HK-2 (cell line): ENCODE measurements around the gene TRAPPC6A.

Experiments
- DNase-seq: peaks from one replicate; pipeline ENCODE4 v3.0.0-alpha.2; 2018; ENCODE audit not compliant: unreplicated experiment

Gene TRAPPC6A, protein sequence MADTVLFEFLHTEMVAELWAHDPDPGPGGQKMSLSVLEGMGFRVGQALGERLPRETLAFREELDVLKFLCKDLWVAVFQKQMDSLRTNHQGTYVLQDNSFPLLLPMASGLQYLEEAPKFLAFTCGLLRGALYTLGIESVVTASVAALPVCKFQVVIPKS

DNA sequence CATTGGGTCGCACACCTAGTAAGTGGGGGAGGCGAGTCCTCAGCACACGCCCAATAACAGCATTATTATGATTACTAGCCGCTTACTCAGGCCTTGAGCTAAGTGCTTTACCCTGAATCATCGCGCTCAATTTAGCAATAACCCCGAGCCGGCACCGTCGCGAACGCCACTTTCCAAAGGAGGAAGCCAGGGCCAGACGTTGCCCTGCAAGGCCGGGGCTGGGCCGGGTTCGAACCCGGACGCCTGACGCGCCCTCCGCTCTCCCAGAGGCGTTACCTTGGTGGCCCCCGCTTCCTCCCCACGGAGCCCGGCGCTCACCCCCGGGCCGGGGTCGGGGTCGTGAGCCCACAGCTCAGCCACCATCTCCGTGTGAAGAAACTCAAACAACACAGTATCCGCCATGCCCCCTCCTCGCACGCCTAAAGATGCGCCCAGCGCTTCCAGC lies at the start of gene TRAPPC6A:
TRAPPC6A (minus strand) TSS at position 421 of the 445 bp plus-strand sequence; CDS start at position 402, 19 bp downstream.
- DNase-seq = peak; percentile 83

DNA sequence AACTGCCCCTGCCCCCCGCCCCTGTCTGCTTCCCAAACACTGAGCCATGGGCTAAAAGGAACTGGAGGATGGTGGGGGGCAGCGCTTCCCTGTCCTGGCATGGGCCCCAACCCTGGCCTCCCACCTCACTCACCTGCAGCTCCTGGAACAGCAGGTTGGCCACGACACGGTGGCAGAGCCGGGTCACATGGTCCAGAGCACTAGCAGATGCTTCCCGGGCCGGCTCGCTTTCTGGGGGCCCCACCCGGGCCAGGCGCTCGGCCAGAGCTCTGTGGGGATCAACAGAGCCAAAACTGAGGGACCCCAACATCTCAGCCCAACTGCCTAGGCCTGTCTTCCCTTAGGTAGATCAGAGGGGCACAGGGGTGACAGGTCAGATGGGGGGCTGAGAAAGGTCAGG lies 46.6 kb upstream of the TRAPPC6A start:
- no peak for DNase-seq

DNA sequence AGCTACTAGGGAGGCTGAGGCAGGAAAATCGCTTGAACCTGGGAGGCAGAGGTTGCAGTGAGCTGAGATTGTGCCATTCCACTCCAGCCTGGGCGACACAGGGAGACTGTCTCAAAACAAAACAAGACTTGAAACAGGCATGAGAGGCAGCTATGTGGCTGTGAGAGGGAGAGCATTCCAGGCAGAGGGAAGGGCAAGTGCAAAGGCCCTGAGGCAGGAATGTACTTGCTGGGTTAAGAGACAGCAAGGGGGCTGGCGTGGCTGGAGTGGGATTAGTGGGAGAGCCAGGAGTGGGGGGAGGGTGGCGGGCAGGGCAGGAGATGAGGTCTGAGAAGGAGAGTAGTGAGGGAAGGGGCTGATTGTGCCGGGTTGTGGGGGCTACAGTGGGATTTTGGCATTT lies 45.8 kb upstream of the TRAPPC6A start:
- DNase-seq = no peak

DNA sequence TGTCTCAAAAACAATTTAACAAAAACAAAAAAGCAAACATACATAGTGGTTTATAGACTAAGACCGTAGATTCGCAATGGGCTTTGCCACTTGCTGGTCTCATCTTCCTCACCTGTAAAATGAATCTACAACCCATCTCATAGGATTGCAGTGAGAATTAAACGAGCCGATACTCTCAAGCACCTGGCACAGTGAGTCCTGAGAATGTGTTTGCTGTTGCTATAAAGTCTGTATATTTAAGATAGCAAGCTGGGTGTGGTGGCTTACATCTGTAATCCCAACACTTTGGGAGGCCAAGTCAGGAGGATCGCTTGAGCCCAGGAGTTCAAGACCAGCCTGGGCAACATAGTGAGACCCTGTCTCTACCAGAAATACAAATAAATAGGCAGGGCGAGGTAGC lies 44.7 kb upstream of the TRAPPC6A start:
- DNase-seq = no peak

DNA sequence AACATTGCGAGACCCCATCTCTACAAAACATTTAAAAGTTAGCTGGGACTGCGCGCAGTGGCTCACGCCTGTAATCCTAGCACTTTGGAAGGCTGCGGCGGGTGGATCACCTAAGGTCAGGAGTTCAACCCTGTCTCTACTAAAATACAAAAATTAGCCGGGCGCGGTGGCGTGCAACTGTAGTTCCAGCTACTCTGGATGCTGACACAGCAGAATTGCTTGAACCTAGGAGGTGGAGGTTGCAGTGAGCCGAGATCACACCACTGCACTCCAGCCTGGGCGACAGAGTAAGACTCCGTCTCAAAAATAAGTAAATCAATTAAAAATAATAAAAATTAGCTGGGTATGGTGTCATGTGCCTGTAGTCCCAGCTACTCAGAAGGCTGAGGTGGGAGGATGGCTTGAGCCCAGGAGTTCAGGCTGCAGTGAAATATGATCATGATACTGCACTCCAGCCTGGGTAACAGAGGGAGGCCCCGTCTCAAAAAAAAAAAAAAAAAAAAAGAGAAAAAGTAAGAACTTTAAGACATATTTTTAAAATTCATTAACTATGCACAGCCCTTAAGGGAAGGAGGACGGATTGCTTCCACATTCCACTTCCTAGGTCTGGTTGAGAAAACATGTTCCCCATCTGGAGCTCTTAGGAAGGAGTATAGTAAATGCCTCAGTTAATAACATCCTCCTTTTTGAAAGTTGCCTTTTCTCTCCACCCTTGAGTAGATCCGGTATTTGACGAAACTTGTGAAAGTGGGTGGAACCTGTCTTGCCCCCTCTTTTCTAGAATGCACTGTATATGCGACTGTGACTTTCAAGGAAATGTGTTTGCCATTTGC lies 41.1 kb upstream of the TRAPPC6A start:
- no peak for DNase-seq

DNA sequence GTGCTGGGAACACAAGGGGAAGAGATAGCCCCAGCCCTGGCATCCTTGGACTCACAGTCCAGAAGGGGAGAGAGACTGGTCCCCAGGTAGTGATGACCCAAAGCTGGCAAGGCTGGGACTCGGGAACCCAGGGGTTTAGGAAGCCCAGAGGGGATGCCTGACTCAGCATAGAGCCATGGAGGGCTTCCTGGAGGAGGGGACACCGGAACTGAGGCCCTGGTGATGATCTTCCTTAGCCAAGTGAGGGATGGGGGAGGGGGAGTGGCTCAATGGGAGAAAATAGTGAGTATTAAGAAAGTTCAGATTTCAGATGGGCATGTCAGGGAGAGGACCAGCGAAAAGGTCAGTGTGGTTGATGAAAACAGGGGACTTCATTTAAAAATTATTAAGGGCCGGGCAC lies 40.4 kb upstream of the TRAPPC6A start:
- no peak for DNase-seq

DNA sequence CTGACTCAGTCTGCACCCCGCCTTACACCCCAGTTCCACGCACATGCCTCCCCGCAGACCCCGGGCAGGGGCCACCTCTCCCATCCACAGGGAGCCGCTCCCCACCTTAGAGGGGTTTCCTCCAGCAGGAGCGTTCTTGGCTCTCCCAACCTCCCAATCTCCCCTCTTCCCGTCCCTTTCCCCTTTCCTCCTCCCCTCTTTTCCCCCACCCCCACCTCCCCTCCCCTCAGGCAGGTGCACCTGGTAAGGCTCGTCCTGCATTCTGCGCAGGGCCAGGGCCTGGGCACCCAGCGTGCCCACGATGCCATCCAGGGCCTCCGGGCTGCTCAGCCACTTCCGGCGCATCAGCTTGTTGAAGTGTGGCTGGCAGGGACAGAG lies 39.9 kb upstream of the TRAPPC6A start:
- DNase-seq = no peak

DNA sequence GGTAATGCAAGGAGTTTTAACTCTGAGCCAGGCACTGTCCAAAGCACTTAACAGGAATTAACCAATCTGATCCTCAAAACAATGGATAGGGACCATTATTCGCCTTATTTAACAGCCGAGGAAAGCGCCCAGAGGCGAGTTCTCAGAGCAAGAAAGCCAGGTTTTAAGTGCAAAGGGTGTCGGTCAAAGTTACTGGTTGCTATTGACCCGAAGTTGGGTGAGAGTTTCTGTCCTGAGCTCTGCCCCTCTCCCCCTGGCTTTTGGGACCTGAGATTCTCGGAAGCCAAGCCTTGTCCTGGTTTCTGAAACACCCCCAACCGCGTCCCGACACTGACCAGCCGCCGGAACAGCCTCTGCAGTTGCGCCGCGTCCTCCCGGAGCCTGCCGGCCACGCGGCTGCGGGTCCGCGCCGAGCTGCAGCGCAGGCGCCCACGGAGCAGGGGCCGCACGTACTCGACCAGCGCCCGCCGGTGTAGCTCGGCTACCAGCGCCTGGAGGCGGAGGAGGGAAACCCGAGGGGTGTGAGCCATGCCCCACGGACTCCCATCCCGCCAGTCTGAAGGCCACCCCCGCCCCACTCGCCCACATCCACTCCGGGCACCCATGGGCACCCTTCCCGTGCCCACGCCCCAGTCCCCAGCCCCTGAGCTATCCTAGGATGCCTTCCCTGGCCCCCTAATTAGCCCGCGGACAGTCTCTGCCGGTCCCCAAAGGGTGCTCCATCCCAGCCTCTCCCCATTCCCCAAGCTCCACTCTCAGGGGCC lies 39.3 kb upstream of the TRAPPC6A start:
- no peak for DNase-seq

DNA sequence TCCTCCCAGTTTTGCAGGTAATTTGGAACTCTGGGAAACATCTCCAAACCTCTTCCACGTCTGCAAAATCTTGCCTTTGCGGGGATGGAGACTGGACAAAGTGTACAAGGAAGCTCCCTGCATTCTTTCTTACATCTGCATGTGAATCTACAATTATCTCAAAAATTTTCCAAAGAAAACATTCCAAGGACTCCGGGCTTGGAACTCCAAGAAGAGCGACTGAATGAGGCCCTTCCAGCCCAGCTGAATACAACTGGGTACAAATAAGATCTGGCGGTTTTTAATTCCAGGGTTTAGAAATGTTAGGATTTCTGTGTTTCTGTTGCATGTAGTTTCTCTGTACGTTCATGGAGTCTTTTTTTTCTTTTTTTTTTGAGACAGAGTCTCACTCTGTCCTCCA lies 38.6 kb upstream of the TRAPPC6A start:
- DNase-seq = no peak

DNA sequence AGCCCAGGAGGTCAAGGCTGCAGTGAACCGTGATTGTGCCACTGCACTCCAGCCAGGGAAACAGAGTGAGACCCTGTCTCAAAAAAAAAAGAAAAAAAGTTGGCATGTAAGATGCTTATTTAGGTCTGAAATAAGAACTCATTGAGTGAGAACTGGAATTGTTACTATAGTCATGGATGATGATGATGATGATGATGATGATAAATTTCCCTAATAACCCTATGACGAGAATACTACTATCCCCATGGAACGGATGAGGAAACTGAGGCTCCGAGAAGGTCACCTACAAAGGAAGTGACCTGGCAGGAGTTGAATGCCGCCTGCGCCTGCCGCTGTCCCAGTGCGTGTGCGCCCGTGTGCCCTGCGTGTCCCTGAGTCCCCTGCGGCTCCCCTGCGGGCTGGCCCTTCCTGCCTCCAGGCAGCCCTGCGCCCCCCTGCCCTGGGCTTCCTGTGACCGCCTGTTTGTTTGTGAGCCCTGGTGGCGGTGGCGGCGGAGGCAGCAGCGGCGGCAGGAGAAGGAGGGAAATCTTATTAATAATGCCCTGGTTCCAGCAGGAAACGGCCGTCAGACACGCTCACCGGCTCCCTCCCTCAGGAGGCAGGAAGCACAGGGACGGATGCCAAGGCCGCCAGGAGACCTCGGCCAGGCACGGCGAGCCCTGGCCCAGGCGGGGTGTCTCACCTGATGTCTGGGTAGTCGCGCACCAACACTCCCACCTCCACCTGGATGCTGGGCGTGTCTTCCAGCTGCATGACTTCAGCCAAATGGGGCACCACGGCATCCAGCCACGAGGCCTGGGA lies 37.6 kb upstream of the TRAPPC6A start:
- DNase-seq = peak; percentile 37

DNA sequence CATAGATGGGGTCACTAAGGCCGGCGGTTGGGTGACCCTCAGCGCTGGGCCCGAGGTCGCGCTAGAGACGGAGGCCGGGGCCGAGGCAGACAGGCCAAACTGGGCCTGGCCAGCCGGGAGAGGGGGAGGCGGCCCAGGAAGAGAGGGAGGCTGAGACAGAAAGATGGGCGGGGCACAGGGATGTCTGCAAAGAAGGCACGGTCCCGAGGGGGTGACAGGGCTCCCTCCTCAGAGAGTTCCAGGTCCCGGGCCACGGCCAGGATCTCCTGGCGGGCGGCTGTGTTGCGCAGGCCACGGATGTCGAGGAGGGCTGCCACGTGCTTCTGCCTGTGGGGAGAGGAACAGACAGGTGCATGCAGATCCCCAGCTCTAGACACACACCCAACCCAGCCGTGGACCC lies 35.0 kb upstream of the TRAPPC6A start:
- no peak for DNase-seq

DNA sequence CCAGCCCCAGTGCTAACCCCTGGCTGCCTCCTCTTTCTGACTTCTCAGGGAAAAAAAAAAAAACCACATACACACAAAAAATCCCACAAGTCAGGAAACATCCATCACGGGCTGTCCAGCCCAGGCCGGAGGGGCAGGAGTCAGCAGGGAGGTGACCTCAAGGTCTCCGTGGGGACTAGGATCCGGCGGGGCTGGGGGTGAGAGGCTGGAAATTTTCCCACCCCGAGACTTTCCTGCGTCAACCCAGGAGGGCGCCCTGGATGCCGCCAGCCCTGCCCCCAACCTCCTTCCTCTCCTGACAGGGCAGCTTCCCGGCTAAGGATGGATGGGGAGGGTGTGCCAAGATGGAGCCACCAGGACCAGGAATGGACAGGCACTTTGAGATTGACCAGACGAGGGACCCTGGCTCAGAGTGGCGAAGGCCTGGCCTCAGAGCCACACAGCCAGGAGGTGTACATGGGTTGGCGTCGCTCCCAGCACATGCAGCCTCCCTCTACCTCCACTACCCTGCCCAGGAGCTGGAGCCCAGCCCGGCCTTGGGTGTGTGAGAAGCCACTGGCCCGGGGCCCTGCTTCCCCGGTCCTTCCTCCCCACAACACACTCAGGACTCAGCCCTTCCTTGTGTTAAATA lies 33.8 kb upstream of the TRAPPC6A start:
- DNase-seq = no peak

DNA sequence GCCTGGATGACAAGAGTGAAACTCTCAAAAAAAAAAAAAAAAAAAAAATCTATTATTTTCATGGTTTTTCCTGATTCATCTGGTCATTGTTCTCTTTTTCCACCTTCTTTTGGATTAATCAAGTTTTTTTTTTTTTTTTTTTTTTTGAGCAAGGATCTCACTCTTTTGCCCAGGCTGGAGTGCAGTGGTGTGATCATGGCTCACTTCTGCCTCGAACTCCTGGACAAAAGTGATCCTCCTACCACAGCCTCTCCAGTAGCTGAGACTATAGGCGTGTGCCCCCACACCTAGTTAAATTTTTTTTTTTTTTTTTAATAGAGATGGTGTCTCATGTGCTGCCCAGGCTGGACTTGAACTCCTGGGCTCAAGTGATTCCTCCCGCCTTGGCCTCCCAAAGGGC lies 28.3 kb upstream of the TRAPPC6A start:
- no peak for DNase-seq

DNA sequence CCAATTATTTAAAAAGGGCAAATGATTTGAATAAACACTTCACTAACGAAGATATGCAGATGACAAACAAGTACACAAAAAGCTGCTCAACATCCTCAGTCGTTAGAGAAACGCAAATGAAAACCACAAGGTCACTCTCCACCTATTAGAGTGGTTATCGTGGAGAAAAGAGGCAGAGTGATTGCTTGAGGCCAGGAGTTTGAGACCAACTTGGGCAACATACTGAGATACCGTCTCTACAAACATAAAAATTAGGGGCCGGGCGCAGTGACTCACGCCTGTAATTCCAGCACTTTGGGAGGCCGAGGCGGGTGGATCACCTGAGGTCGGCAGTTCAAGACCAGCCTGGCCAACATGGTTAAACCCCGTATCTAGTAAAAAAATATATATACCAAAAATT lies 27.8 kb upstream of the TRAPPC6A start:
- no peak for DNase-seq

DNA sequence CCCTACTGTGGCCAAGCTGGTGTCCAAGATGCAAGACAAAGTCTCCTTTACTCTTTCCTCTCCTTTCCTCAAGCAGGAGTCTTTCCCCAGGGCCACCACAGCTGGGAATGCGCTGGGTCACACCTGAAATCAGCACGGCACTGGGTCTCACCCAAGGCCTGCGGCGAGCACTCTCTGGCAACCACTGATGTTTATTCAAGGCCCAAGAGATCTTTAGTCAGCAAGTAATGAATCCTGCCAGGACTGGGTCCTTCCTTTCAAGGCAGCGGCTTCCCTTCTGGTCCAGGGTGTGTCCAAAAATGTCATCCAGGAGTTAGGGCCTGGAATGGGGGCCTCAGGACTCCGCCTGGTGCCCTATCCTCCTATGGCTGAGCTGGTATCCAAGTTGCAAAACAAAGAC lies 24.6 kb upstream of the TRAPPC6A start:
- DNase-seq = no peak

DNA sequence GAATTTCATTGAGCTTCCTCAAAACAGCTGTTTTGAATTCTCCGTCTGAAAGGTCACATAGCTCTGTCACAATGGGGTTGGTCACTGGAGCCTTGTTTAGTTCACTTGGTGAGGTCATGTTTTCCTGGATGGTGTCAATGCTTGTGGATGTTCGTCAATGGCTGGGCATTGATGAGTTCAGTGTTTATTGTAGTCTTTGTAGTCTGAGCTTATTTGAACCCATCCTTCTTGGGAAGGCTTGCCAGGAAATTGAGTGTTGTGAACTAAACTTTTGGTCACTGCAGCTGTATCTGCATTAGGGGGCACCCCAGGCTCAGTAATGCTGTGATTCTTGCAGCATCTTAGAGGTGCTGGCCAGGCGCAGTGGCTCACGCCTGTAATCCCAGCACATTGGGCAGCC lies 22.5 kb upstream of the TRAPPC6A start:
- DNase-seq = no peak

DNA sequence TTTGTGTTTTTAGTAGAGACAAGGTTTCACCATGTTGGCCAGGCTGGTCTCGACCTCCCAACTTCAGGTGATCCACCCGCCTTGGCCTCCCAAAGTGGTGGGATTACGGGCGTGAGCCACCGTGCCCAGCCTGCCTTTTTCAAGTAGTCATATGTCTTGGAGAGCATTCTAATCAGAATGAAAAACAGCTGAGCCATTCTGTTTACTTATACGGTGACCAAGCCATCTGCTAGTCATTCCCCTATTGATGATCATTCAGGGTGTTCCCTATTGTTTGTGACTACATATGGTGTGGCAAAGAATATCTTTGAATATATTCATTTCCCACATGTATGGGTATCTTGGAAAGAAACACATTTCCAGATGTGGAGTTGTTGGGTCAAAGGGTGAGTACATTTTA lies 17.7 kb upstream of the TRAPPC6A start:
- no peak for DNase-seq

DNA sequence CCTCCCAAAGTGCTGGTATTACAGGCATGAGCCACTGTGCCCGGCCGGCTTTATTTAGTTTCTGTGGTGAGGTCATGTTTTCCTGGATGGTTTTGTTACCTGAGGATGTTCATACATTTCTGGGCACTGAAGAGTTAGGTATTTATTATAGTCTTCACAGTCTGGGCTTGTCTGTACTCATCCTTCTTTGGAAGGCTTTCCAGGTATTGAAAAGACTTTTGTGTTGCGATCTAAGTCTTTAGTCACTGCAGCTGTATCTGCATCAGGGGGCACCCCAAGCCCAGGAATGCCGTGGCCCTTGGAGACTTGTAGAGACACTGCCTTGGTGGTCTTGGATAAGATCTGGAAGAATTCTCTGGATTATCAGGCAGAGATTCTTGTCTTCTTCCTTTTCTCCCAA lies 13.3 kb upstream of the TRAPPC6A start:
- no peak for DNase-seq

DNA sequence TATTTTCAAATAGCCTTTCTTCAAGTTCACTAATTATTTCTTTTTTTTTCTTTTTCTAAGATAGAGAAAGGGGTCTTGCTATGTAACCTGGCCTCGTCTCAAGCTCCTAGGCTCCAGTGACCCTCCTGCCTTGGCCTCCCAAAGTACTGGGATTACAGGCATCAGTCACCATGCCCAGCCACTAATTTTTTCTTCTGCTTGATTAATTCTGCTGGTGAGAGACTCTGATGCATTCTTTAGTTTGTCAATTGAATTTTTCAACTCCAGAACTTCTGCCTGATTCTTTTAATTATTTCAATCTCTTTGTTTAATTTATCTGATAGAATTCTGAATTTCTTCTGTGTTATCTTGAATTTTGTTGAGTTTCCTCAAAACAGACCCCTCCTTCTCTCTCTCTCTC lies 11.9 kb upstream of the TRAPPC6A start:
- DNase-seq = no peak

DNA sequence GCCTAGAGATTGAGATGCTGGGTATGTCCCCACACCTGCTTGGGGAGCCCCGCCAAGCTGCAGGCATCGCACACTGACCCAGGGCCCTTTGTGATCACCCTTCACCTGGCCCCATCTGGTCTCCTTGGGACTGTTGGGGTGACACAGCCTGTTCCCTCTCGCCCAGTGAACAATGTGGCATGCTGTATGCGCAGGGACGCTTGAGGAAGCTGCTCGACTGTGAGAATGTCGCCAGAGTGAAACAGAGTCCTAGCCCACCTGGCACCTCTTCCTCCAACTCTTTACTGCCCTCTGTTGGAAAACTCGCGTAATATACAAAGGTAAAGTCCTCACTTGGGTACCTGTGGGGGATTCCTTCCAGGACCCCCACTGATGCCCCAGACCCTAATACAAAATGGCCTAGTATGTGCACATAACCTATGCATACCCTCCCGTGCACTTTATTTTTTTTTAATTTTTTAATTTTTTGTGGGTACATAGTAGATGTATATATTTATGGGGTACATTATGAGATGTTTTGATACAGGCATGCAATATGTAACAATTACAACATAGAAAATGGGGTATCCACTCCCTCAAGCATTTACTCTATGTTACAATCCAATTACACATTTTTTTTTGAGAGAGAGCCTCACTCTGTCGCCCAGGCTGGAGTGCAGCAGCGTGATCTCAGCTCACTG lies 9.5 kb upstream of the TRAPPC6A start:
- DNase-seq = no peak
